ENCODE data around the gene PSEN1.

The PSEN1 gene

GRCh38 chr14:73208390-73208789 is 72.1 kb downstream of the PSEN1 start:
- H2BK120ac ChIP-seq (ENCODE audit: low read depth, low read length), result no peak overlapping the region
- peaks cover 24 to 95% of the 10 kb centered on the region in 2 donors for H3K36me3 ChIP-seq (replicated peaks in 1 of 2; ENCODE audit: control insufficient read depth in 2 of 2, insufficient read depth in 2 of 2, low read length in 2 of 2)
- H3K4me1 ChIP-seq (ENCODE audit: control insufficient read depth in 2 of 2, insufficient read depth in 1 of 2, low read depth in 1 of 2, low read length in 2 of 2), result no peaks in the 10 kb centered on the region
- no peak overlapping the region for H3K4ac ChIP-seq (ENCODE audit: low read length)
- no peak overlapping the region for H3K14ac ChIP-seq (ENCODE audit: low read length)
- H3K79me1 ChIP-seq (ENCODE audit: low read depth, low read length), result no peaks in the 10 kb centered on the region
- DNase-seq (ENCODE audit: low spot score), result no peak
- no peak overlapping the region for H3K9ac ChIP-seq (ENCODE audit: low read depth, low read length, poor library complexity)
- H2BK12ac ChIP-seq (ENCODE audit: low read length), result no peak overlapping the region
- no peak overlapping the region for H3K18ac ChIP-seq (ENCODE audit: low read length)
- H3K4me3 ChIP-seq (ENCODE audit: low read length in 2 of 2), result no peak overlapping the region
- H4K8ac ChIP-seq (ENCODE audit: low read depth, low read length), result no peak overlapping the region
- H2AK5ac ChIP-seq (ENCODE audit: low read depth, low read length), result no peak overlapping the region
- no peaks in the 10 kb centered on the region for H3K27me3 ChIP-seq (ENCODE audit: control insufficient read depth in 3 of 3, insufficient read depth in 3 of 3, low read depth in 1 of 3, low read length in 3 of 3)
- no peak overlapping the region for H3K4me2 ChIP-seq (ENCODE audit: insufficient read depth, low read length, poor library complexity, severe bottlenecking)
- H4K91ac ChIP-seq (ENCODE audit: low read depth, low read length, poor library complexity), result no peak overlapping the region
- no peak overlapping the region for H2BK5ac ChIP-seq (ENCODE audit: low read length)
- H3K9me3 ChIP-seq (replicated peaks in 1 of 2; ENCODE audit: control insufficient read depth in 2 of 2, insufficient read depth in 1 of 2, low read depth in 1 of 2, low read length in 2 of 2), result peaks cover 14 to 28% of the 10 kb centered on the region in 2 donors
- peak overlapping the region; percentile 19 for H3K23ac ChIP-seq (ENCODE audit: low read depth, low read length, poor library complexity)
- WGBS, 2 donors (ENCODE audit: extremely low coverage in 2 of 2, insufficient read length in 2 of 2, insufficient replicate concordance in 1 of 2), result no CpG with 5 or more reads among the region's 3 CpGs
- no peak overlapping the region for H2AFZ ChIP-seq (ENCODE audit: low read length)
- H2BK15ac ChIP-seq (ENCODE audit: low read length), result no peak overlapping the region
- no peak overlapping the region for H3K27ac ChIP-seq (replicated peaks; ENCODE audit: low read length)

- H2AK5ac ChIP-seq (ENCODE audit: low read depth, low read length), result no peak overlapping the region
- H3K27ac ChIP-seq (replicated peaks; ENCODE audit: low read length), result no peak overlapping the region
- no peak overlapping the region for H4K8ac ChIP-seq (ENCODE audit: low read depth, low read length)
- no peak overlapping the region for H3K9ac ChIP-seq (ENCODE audit: low read depth, low read length, poor library complexity)
- H3K4me3 ChIP-seq (ENCODE audit: low read length in 2 of 2), result no peak overlapping the region
- no peak overlapping the region for H2BK5ac ChIP-seq (ENCODE audit: low read length)
- H3K4me1 ChIP-seq (ENCODE audit: control insufficient read depth in 2 of 2, insufficient read depth in 1 of 2, low read depth in 1 of 2, low read length in 2 of 2), result no peaks in the 10 kb centered on the region
- H3K4me2 ChIP-seq (ENCODE audit: insufficient read depth, low read length, poor library complexity, severe bottlenecking), result no peak overlapping the region
- no peak overlapping the region for H2BK15ac ChIP-seq (ENCODE audit: low read length)
- H3K9me3 ChIP-seq (replicated peaks in 1 of 2; ENCODE audit: control insufficient read depth in 2 of 2, insufficient read depth in 1 of 2, low read depth in 1 of 2, low read length in 2 of 2), result peaks cover 14 to 28% of the 10 kb centered on the region in 2 donors
- H3K14ac ChIP-seq (ENCODE audit: low read length), result no peak overlapping the region
- peak overlapping the region; percentile 19 for H3K23ac ChIP-seq (ENCODE audit: low read depth, low read length, poor library complexity)
- H4K91ac ChIP-seq (ENCODE audit: low read depth, low read length, poor library complexity), result no peak overlapping the region
- DNase-seq (ENCODE audit: low spot score), result no peak
- peaks cover 25 to 95% of the 10 kb centered on the region in 2 donors for H3K36me3 ChIP-seq (replicated peaks in 1 of 2; ENCODE audit: control insufficient read depth in 2 of 2, insufficient read depth in 2 of 2, low read length in 2 of 2)
- no peaks in the 10 kb centered on the region for H3K79me1 ChIP-seq (ENCODE audit: low read depth, low read length)
- no peak overlapping the region for H3K18ac ChIP-seq (ENCODE audit: low read length)
- H2BK12ac ChIP-seq (ENCODE audit: low read length), result no peak overlapping the region
- H3K4ac ChIP-seq (ENCODE audit: low read length), result no peak overlapping the region
- no CpG with 5 or more reads among the region's 8 CpGs for WGBS, 2 donors (ENCODE audit: extremely low coverage in 2 of 2, insufficient read length in 2 of 2, insufficient replicate concordance in 1 of 2)
- no peak overlapping the region for H2BK120ac ChIP-seq (ENCODE audit: low read depth, low read length)
- H3K27me3 ChIP-seq (ENCODE audit: control insufficient read depth in 3 of 3, insufficient read depth in 3 of 3, low read depth in 1 of 3, low read length in 3 of 3), result no peaks in the 10 kb centered on the region
- H2AFZ ChIP-seq (ENCODE audit: low read length), result no peak overlapping the region
Observed at GRCh38 chr14:73208846-73209245, 72.5 kb downstream of the PSEN1 start.

- DNase-seq (ENCODE audit: low spot score), result no peak
- no peak overlapping the region for H3K14ac ChIP-seq (ENCODE audit: low read length)
- no CpG with 5 or more reads among the region's 2 CpGs for WGBS, 2 donors (ENCODE audit: extremely low coverage in 2 of 2, insufficient read length in 2 of 2, insufficient replicate concordance in 1 of 2)
- no peak overlapping the region for H2BK5ac ChIP-seq (ENCODE audit: low read length)
- no peak overlapping the region for H2BK15ac ChIP-seq (ENCODE audit: low read length)
- H3K9me3 ChIP-seq (replicated peaks in 1 of 2; ENCODE audit: control insufficient read depth in 2 of 2, insufficient read depth in 1 of 2, low read depth in 1 of 2, low read length in 2 of 2), result peaks cover 14 to 28% of the 10 kb centered on the region in 2 donors
- H2BK12ac ChIP-seq (ENCODE audit: low read length), result no peak overlapping the region
- H2AK5ac ChIP-seq (ENCODE audit: low read depth, low read length), result no peak overlapping the region
- peaks cover 25 to 95% of the 10 kb centered on the region in 2 donors for H3K36me3 ChIP-seq (replicated peaks in 1 of 2; ENCODE audit: control insufficient read depth in 2 of 2, insufficient read depth in 2 of 2, low read length in 2 of 2)
- H4K8ac ChIP-seq (ENCODE audit: low read depth, low read length), result no peak overlapping the region
- H3K27me3 ChIP-seq (ENCODE audit: control insufficient read depth in 3 of 3, insufficient read depth in 3 of 3, low read depth in 1 of 3, low read length in 3 of 3), result no peaks in the 10 kb centered on the region
- no peak overlapping the region for H3K4me3 ChIP-seq (ENCODE audit: low read length in 2 of 2)
- no peaks in the 10 kb centered on the region for H3K79me1 ChIP-seq (ENCODE audit: low read depth, low read length)
- H3K23ac ChIP-seq (ENCODE audit: low read depth, low read length, poor library complexity), result no peak overlapping the region
- no peak overlapping the region for H2BK120ac ChIP-seq (ENCODE audit: low read depth, low read length)
- H3K4me2 ChIP-seq (ENCODE audit: insufficient read depth, low read length, poor library complexity, severe bottlenecking), result no peak overlapping the region
- no peak overlapping the region for H3K9ac ChIP-seq (ENCODE audit: low read depth, low read length, poor library complexity)
- no peak overlapping the region for H3K27ac ChIP-seq (replicated peaks; ENCODE audit: low read length)
- H2AFZ ChIP-seq (ENCODE audit: low read length), result no peak overlapping the region
- H3K4ac ChIP-seq (ENCODE audit: low read length), result no peak overlapping the region
- no peaks in the 10 kb centered on the region for H3K4me1 ChIP-seq (ENCODE audit: control insufficient read depth in 2 of 2, insufficient read depth in 1 of 2, low read depth in 1 of 2, low read length in 2 of 2)
- H4K91ac ChIP-seq (ENCODE audit: low read depth, low read length, poor library complexity), result no peak overlapping the region
- no peak overlapping the region for H3K18ac ChIP-seq (ENCODE audit: low read length)
Observed at GRCh38 chr14:73209953-73210352, 73.6 kb downstream of the PSEN1 start.

GRCh38 chr14:73211251-73212040 is 75.1 kb downstream of the PSEN1 start:
- Histone ChIP-seq H3K9ac (ENCODE audit: low read depth, low read length, poor library complexity) (no peak overlapping the region), H3K79me1 (ENCODE audit: low read depth, low read length) (no peaks in the 10 kb centered on the region), H3K4ac (ENCODE audit: low read length) (no peak overlapping the region), H4K8ac (ENCODE audit: low read depth, low read length) (no peak overlapping the region), H3K36me3 (replicated peaks in 1 of 2; ENCODE audit: control insufficient read depth in 2 of 2, insufficient read depth in 2 of 2, low read length in 2 of 2) (peaks cover 23 to 95% of the 10 kb centered on the region in 2 donors), H2AFZ (ENCODE audit: low read length) (no peak overlapping the region), H3K23ac (ENCODE audit: low read depth, low read length, poor library complexity) (no peak overlapping the region), H3K4me1 (ENCODE audit: control insufficient read depth in 2 of 2, insufficient read depth in 1 of 2, low read depth in 1 of 2, low read length in 2 of 2) (no peaks in the 10 kb centered on the region), H2BK120ac (ENCODE audit: low read depth, low read length) (no peak overlapping the region), H3K9me3 (replicated peaks in 1 of 2; ENCODE audit: control insufficient read depth in 2 of 2, insufficient read depth in 1 of 2, low read depth in 1 of 2, low read length in 2 of 2) (peaks cover 14 to 28% of the 10 kb centered on the region in 2 donors), H2BK5ac (ENCODE audit: low read length) (no peak overlapping the region), H3K14ac (ENCODE audit: low read length) (no peak overlapping the region), H4K91ac (ENCODE audit: low read depth, low read length, poor library complexity) (no peak overlapping the region), H3K27me3 (ENCODE audit: control insufficient read depth in 3 of 3, insufficient read depth in 3 of 3, low read depth in 1 of 3, low read length in 3 of 3) (no peaks in the 10 kb centered on the region), H2BK12ac (ENCODE audit: low read length) (no peak overlapping the region), H3K4me2 (ENCODE audit: insufficient read depth, low read length, poor library complexity, severe bottlenecking) (no peak overlapping the region), H2AK5ac (ENCODE audit: low read depth, low read length) (no peak overlapping the region), H3K4me3 (ENCODE audit: low read length in 2 of 2) (no peak overlapping the region), H2BK15ac (ENCODE audit: low read length) (no peak overlapping the region), H3K27ac (replicated peaks; ENCODE audit: low read length) (no peak overlapping the region), H3K18ac (ENCODE audit: low read length) (no peak overlapping the region)
- WGBS, 2 donors (ENCODE audit: extremely low coverage in 2 of 2, insufficient read length in 2 of 2, insufficient replicate concordance in 1 of 2), result no CpG with 5 or more reads among the region's 7 CpGs
- DNase-seq (ENCODE audit: low spot score), result no peak
